Thymus (tissue), 11 donors: ENCODE measurements around the gene ZNF576. TPM values are rescaled to one million over a fixed set of nuclear protein-coding genes. Genes with fewer than 3 reads are reported as not detected.

ENCODE experiments used
- DNase-seq, 9 donors: peaks; one replicate each; pipeline ENCODE4 v3.0.0-alpha.2; 2013; ENCODE audit warnings: low spot score in 9 of 9, low read depth in 6 of 9, missing footprints in 1 of 9
- H3K27ac ChIP-seq, 2 donors: one replicate each; pipeline ENCODE4 v1.5.1; 2013; ENCODE audit warnings: control low read depth in 1 of 2, low read depth in 1 of 2, low read length in 1 of 2, mild to moderate bottlenecking in 1 of 2, moderate library complexity in 1 of 2
- H3K27me3 ChIP-seq, 2 donors: one replicate each; pipeline ENCODE4 v1.5.1; 2013; ENCODE audit warnings: low read length in 1 of 2; ENCODE audit not compliant: control insufficient read depth in 2 of 2, insufficient read depth in 1 of 2
- H3K36me3 ChIP-seq, 2 donors: one replicate each; pipeline ENCODE4 v1.5.1; 2013; ENCODE audit warnings: low read length in 1 of 2, mild to moderate bottlenecking in 1 of 2, moderate library complexity in 1 of 2; ENCODE audit not compliant: control insufficient read depth in 2 of 2, insufficient read depth in 2 of 2
- H3K4me1 ChIP-seq, 2 donors: one replicate each; pipeline ENCODE4 v1.5.1; 2013; ENCODE audit warnings: low read length in 2 of 2; ENCODE audit not compliant: control insufficient read depth in 2 of 2, insufficient read depth in 2 of 2
- H3K4me3 ChIP-seq, 2 donors: one replicate each; pipeline ENCODE4 v1.5.1; 2013; ENCODE audit warnings: low read length in 2 of 2, control low read depth in 1 of 2, mild to moderate bottlenecking in 1 of 2
- H3K9me3 ChIP-seq, 2 donors: one replicate each; pipeline ENCODE4 v1.5.1; 2013; ENCODE audit warnings: low read length in 1 of 2, mild to moderate bottlenecking in 1 of 2; ENCODE audit not compliant: control insufficient read depth in 2 of 2, insufficient read depth in 1 of 2
- WGBS: extraction: QIAGEN DNeasy Blood & Tissue Kit; methylation state at CpG from one replicate; pipeline ENCODE4 v1.1.7; 2013; 5-methylcytosine and 5-hydroxymethylcytosine counted together
- polyA plus RNA-seq: library from polyadenylated mRNA; stranded (reverse); fragments of 200-250 nt; gene quantifications from one replicate; pipeline ENCODE4 v1.2.3, GENCODE V29; 2013
- total RNA-seq: library from RNA; stranded (reverse); fragments of 120-200 nt; gene quantifications from one replicate; pipeline ENCODE4 v1.2.4, GENCODE V29; 2013
- donor health status: healthy.

The ZNF576 gene
- total and polyA plus RNA-seq, 2 donors = 9.7 to 10.3 TPM

DNA sequence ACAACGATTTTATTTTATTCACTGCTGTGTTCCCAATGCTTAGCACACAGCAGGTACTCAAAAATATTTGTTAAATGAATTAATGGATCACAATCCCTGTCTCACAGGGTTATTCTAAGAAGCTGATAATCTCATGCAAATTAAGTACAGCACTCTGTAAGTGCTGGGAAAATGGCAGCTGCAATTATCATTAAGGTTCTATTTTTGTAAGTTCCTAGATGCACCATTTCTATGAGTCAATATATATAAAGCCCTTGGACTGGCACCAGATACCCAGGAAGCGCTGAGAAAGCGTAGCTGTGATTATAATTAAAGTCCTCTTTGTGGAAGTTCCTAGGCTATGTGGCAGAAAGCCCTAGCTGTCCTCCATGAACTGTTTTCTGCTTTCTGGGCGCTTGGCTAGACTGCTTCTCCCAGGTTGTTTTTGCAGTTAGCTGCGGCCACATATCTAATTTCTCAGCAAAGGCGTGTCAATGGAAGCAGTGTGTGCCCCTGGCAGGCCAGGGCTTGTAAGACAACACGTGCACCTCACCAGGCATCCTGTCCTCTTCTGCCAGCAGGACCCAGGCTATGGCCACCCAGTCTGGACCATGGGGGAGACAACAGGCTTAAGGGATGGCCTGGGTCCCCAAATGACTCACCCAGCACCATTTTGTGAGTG lies 10.3 kb downstream of the ZNF576 start:
- DNase-seq = no peak
- H3K27me3 ChIP-seq = no peaks in the 10 kb centered on the region
- no peaks in the 10 kb centered on the region for H3K9me3 ChIP-seq
- peak overlapping the region; percentile 42 to 43 for H3K27ac ChIP-seq
- no peak overlapping the region for H3K4me3 ChIP-seq
- H3K36me3 ChIP-seq = peaks cover 34 to 45% of the 10 kb centered on the region in 2 donors
- peaks cover 0 to 4% of the 10 kb centered on the region in 2 donors for H3K4me1 ChIP-seq
- 94% methylated on average over 7 of the region's 7 CpGs for WGBS

DNA sequence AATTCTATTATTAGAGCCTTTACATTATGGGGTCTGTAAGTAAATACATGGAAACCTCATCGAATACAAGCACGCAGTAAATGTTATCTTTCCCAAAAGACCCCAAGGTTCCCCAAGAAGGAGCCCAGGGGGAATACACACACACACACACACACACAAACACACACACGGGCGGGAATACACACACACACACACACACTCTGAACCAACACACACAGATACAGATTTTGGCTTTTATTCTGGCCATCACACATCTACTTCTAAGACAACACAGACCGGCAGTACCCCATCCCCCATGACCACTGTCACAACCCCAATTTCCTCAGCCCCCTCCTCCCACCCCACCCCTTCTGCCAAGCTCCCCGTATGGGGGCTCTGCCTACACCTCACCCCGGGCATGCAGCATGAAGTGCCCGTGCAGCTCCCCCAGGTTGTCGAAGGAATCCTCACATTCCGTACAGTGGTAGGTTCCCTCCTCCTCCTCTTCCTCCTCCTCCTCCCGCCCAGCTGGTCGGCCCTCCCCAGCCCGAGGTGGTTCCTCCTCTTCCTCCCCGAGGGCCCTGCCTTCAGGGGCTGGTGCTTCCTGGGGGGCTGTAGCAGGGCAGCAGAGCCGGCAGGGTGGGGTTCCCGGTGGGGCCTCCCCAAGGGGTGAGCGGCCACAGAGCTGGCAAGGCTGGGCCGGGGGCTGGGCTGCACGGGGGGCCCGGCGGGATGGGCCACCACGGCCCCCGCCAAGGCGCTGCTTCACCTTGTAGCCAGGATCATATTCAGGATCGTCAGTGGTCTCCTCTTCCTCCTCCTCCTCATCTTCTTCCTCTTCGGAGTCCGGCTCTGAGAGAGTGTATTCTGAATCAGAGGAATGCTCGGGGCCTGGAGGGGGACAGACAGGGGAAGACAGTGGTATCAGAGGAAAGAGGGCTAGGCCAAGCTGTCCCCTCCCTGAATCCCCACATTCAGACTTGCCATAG lies 11.1 kb downstream of the ZNF576 start:
- Histone ChIP-seq H3K36me3 (peaks cover 36 to 46% of the 10 kb centered on the region in 2 donors), H3K4me3 (no peak overlapping the region), H3K27ac (peak overlapping the region; percentile 9 to 52), H3K27me3 (no peaks in the 10 kb centered on the region), H3K4me1 (peaks cover 0 to 4% of the 10 kb centered on the region in 2 donors), H3K9me3 (no peaks in the 10 kb centered on the region)
- 51% methylated on average over 28 of the region's 28 CpGs for WGBS
- no peak for DNase-seq

DNA sequence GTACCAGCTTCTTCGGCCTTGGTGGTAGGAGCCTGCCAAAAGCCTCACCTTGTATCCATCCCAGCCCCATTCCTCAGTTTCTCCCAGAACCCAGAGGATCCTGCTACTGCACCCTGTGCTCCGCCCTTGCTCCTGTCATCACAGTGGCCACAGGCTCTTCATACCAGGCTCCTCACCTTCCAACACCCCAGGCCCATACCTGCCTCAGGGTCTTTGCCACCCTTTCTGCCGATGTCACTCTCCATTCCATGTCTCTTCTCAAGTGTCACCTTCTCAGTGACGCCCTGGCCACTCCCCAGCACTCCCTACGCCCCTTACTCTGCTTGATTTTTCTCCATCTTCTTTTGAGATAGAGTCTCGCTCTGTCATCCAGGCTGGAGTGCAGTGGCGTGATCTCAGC lies 13.5 kb downstream of the ZNF576 start:
- Histone ChIP-seq H3K4me3 (no peak overlapping the region), H3K27ac (no peak overlapping the region), H3K27me3 (no peaks in the 10 kb centered on the region), H3K36me3 (peaks cover 45 to 57% of the 10 kb centered on the region in 2 donors), H3K9me3 (no peaks in the 10 kb centered on the region), H3K4me1 (peaks cover 0 to 4% of the 10 kb centered on the region in 2 donors)
- 92% methylated on average over 7 of the region's 7 CpGs for WGBS
- no peak for DNase-seq

GRCh38 chr19:43610493-43610892 lies 14.1 kb downstream of the ZNF576 start:
- no peak for DNase-seq
- Histone ChIP-seq H3K27ac (no peak overlapping the region), H3K9me3 (no peaks in the 10 kb centered on the region), H3K36me3 (peaks cover 45 to 57% of the 10 kb centered on the region in 2 donors), H3K4me1 (peaks cover 0 to 4% of the 10 kb centered on the region in 2 donors), H3K4me3 (no peak overlapping the region), H3K27me3 (no peaks in the 10 kb centered on the region)
- WGBS = 97% methylated on average over 3 of the region's 3 CpGs

DNA sequence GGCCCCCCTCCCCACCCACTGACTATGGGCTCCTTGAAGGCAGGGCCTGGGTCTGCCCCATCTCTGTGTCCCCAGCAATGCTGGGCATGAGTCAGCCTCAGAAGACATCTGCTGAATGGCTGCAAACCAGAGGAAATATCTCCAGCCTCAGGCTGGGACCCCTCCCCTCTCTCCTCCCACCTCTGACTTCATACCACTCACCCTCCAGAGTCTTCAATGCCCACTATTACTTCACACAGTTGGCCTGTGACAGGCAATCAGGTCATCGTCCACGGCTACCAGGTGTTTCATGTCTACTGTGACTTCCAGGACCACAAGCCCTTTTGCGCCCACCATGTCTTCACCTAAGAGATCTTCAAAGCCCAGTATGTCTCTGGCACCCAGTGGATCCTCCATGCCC lies 15.4 kb downstream of the ZNF576 start, which contains the start of gene SRRM5:
Gene SRRM5 (plus strand): TSS at position 301 of the 400 bp plus-strand sequence. CDS start 34 bp downstream, at position 335.
- H3K9me3 ChIP-seq = no peaks in the 10 kb centered on the region
- 98% methylated on average over 3 of the region's 3 CpGs for WGBS
- no peaks in the 10 kb centered on the region for H3K27me3 ChIP-seq

GRCh38 chr19:43612374-43612773 lies 16.0 kb downstream of the ZNF576 start:
- Histone ChIP-seq H3K4me1 (peaks cover 0 to 3% of the 10 kb centered on the region in 2 donors), H3K4me3 (no peak overlapping the region), H3K36me3 (peaks cover 36 to 42% of the 10 kb centered on the region in 2 donors), H3K27ac (no peak overlapping the region), H3K27me3 (no peaks in the 10 kb centered on the region), H3K9me3 (no peaks in the 10 kb centered on the region)
- no peak for DNase-seq
- 98% methylated on average over 12 of the region's 12 CpGs for WGBS

More for the DNA sequence above, 15.4 kb downstream of the ZNF576 start, which contains the start of gene SRRM5:
- peaks cover 0 to 4% of the 10 kb centered on the region in 2 donors for H3K4me1 ChIP-seq
- H3K36me3 ChIP-seq = peaks cover 42 to 47% of the 10 kb centered on the region in 2 donors
- H3K27ac ChIP-seq = no peak within 1 kb of the TSS
- H3K4me3 ChIP-seq = no peak within 1 kb of the TSS
- DNase-seq = no peak

- H3K4me3 ChIP-seq = no peak overlapping the region
- no peak for DNase-seq
- H3K27me3 ChIP-seq = no peaks in the 10 kb centered on the region
- H3K4me1 ChIP-seq = peaks cover 8 to 21% of the 10 kb centered on the region in 2 donors
- H3K9me3 ChIP-seq = no peaks in the 10 kb centered on the region
- peaks cover 24 to 26% of the 10 kb centered on the region in 2 donors for H3K36me3 ChIP-seq
- WGBS = 100% methylated on average over 1 of the region's 1 CpG
- no peak overlapping the region for H3K27ac ChIP-seq
Observed at GRCh38 chr19:43616306-43616705, 19.9 kb downstream of the ZNF576 start.

DNA sequence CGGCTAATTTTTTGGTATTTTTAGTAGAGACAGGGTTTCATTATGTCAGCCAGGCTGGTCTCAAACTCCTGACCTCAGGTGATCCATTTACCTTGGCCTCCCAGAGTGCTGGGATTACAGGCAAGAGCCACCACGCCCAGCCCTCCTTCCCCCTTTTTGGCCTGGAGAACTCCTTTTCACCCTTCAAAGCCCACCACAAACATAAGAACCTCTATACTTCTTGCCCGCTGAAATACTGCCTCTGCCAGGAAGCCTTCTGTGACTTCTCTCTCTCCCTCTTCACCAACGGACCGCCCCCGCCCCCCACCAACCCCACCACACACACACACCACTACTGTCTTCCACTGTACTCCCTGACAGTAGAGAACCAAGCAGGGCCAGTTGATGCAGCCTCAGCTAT lies 20.6 kb downstream of the ZNF576 start:
- H3K27ac ChIP-seq = no peak overlapping the region
- WGBS = 95% methylated on average over 6 of the region's 6 CpGs
- no peak overlapping the region for H3K4me3 ChIP-seq
- H3K36me3 ChIP-seq = peaks cover 20 to 21% of the 10 kb centered on the region in 2 donors
- no peaks in the 10 kb centered on the region for H3K27me3 ChIP-seq
- DNase-seq = no peak
- H3K4me1 ChIP-seq = peaks cover 8 to 21% of the 10 kb centered on the region in 2 donors
- no peaks in the 10 kb centered on the region for H3K9me3 ChIP-seq

DNA sequence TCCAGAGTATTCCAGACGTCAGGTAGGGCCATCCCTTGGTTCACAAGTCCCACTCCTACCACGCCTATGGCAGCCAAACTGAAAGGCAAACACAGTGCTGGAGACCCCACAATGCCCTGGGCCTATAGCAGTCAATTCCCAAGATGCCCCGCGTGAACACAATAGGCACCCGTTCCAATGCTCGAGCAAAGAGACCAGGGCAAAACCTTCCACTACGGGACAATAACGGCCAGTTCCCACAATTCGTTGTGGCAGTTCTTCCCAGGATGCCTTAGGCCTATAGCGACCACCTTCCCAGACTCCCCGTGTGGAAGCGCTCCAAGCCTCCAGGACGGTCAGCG lies 22.5 kb downstream of the ZNF576 start:
- WGBS = under 1% methylated on average over 14 of the region's 14 CpGs
- Histone ChIP-seq H3K4me1 (peaks cover 8 to 21% of the 10 kb centered on the region in 2 donors), H3K4me3 (peak overlapping the region; percentile 81 to 94), H3K9me3 (no peaks in the 10 kb centered on the region), H3K27ac (peak overlapping the region; percentile 87 to 99), H3K36me3 (peaks cover 4% of the 10 kb centered on the region in 2 donors), H3K27me3 (no peaks in the 10 kb centered on the region)
- peak in 5 of 9 donors; percentile 60 to 87 (median 66) for DNase-seq
